Keratinocyte (primary cell): ENCODE measurements around the gene CCDC88A. TPM values are rescaled to one million over a fixed set of nuclear protein-coding genes. Genes with fewer than 3 reads are reported as not detected.
"Not testable (repeated sequence)": the region's sequence is repeated elsewhere in the genome, so short reads cannot be mapped to it uniquely, and the experiment has no call there.

Experiments used
- DNase-seq: peaks from one replicate; pipeline ENCODE4 v3.0.0-alpha.2; 2011; ENCODE audit warnings: low read depth, missing footprints, low spot score
- FAIRE-seq: peaks from 2 replicates; lab custom pipeline; 2011; peaks lifted over from hg19 to GRCh38; lab: Jason Lieb, UNC
- H2AFZ ChIP-seq: 2 replicates; pipeline ENCODE4 v1.6.0; 2012; ENCODE audit warnings: low read length, control low read depth, inconsistent platforms; ENCODE audit not compliant: control insufficient read depth
- H3K27ac ChIP-seq: 2 replicates; pipeline ENCODE4 v1.5.1; 2011; ENCODE audit warnings: low read length; ENCODE audit not compliant: control insufficient read depth, insufficient read depth
- H3K27me3 ChIP-seq: 3 replicates; pipeline ENCODE4 v1.6.0; 2011; ENCODE audit warnings: low read length; ENCODE audit not compliant: control insufficient read depth, insufficient read depth; ENCODE audit errors: extremely low read depth
- H3K36me3 ChIP-seq, 2 experiments: 2 replicates in 1 of 2; 3 replicates in 1 of 2; pipeline ENCODE4 v1.5.1; 2011; ENCODE audit warnings: low read length in 2 of 2, mild to moderate bottlenecking in 1 of 2; ENCODE audit not compliant: control insufficient read depth in 2 of 2, insufficient read depth in 2 of 2; ENCODE audit errors: extremely low read depth in 1 of 2
- H3K4me1 ChIP-seq: 3 replicates; pipeline ENCODE4 v1.5.1; 2011; ENCODE audit warnings: low read length; ENCODE audit not compliant: control insufficient read depth, insufficient read depth; ENCODE audit errors: extremely low read depth
- H3K4me2 ChIP-seq: 3 replicates; pipeline ENCODE4 v1.6.0; 2011; ENCODE audit warnings: low read depth, low read length; ENCODE audit not compliant: control insufficient read depth, insufficient read depth; ENCODE audit errors: extremely low read depth
- H3K4me3 ChIP-seq, 3 experiments: fragments of 200-600 bp in 1 of 3; sonication (generic) in 1 of 3; 2 replicates in 2 of 3; 3 replicates in 1 of 3; pipeline ENCODE4 v1.5.1; 2011 to 2016; ENCODE audit warnings: low read length in 3 of 3, mild to moderate bottlenecking in 3 of 3, control low read depth in 2 of 3, inconsistent platforms in 1 of 3, low read depth in 1 of 3, mixed read lengths in 1 of 3, mixed run types in 1 of 3, moderate library complexity in 1 of 3; ENCODE audit not compliant: control insufficient read depth in 2 of 3, insufficient read depth in 2 of 3; ENCODE audit errors: extremely low read depth in 1 of 3
- H3K79me2 ChIP-seq: 2 replicates; pipeline ENCODE4 v1.6.0; 2012; ENCODE audit warnings: low read length; ENCODE audit not compliant: control insufficient read depth, insufficient read depth
- H3K9ac ChIP-seq: 3 replicates; pipeline ENCODE4 v1.6.0; 2011; ENCODE audit warnings: low read length; ENCODE audit not compliant: control insufficient read depth, insufficient read depth; ENCODE audit errors: extremely low read depth
- H3K9me1 ChIP-seq: 3 replicates; pipeline ENCODE4 v1.6.0; 2011; ENCODE audit warnings: low read length; ENCODE audit not compliant: control insufficient read depth, insufficient read depth; ENCODE audit errors: extremely low read depth
- H3K9me3 ChIP-seq: 2 replicates; pipeline ENCODE4 v1.5.1; 2012; ENCODE audit warnings: low read depth, low read length; ENCODE audit not compliant: control insufficient read depth
- H4K20me1 ChIP-seq: 3 replicates; pipeline ENCODE4 v1.6.0; 2011; ENCODE audit warnings: low read length; ENCODE audit not compliant: control insufficient read depth, insufficient read depth; ENCODE audit errors: extremely low read depth
- EZH2 ChIP-seq: IDR thresholded peaks from one replicate; pipeline ENCODE4 v1.6.1; 2012; ENCODE audit warnings: inconsistent platforms, mild to moderate bottlenecking, low read length, moderate library complexity
- dilution Hi-C: fragments of 300-500 bp; cut with MboI; formaldehyde crosslinking; loops from one replicate; pipeline ENCODE4 v1.7.0; 2020; ENCODE audit warnings: low sequenced_read_pairs; ENCODE audit not compliant: extremely low pct_ligation_motif_present
- polyA plus RNA-seq, 5 experiments: library from polyadenylated mRNA; depleted of rRNA in 3 of 5; stranded (reverse) in 3 of 5; stranded (forward) in 1 of 5; unstranded in 1 of 5; fragments of >200 nt; gene quantifications; 1 replicate in 1 of 5; 2 replicates in 3 of 5; 3 replicates in 1 of 5; pipeline versions ENCODE4 v1.2.1 to v1.2.3, GENCODE V29; 2011 to 2012; ENCODE audit warnings: missing spikeins in 2 of 5, low read depth in 1 of 5, low replicate concordance in 1 of 5
- TF ChIP-seq, protein P1 (sequence below), 3 experiments: IDR thresholded peaks in 1 of 3; conservative IDR thresholded peaks in 1 of 3; optimal IDR thresholded peaks in 1 of 3; 2 replicates in 2 of 3; 3 replicates in 1 of 3; pipeline versions ENCODE3 to v1.5.1; 2011; ENCODE audit warnings: low read length in 3 of 3, mild to moderate bottlenecking in 3 of 3, moderate library complexity in 2 of 3, control low read depth in 1 of 3, inconsistent platforms in 1 of 3; ENCODE audit not compliant: insufficient read depth in 2 of 3; ENCODE audit errors: extremely low read depth in 1 of 3

The CCDC88A gene
- polyA plus RNA-seq, 1 donor (not counting 4 experiments of a cell fraction or from before 2014, with no cell fraction given): 21.3 TPM

DNA sequence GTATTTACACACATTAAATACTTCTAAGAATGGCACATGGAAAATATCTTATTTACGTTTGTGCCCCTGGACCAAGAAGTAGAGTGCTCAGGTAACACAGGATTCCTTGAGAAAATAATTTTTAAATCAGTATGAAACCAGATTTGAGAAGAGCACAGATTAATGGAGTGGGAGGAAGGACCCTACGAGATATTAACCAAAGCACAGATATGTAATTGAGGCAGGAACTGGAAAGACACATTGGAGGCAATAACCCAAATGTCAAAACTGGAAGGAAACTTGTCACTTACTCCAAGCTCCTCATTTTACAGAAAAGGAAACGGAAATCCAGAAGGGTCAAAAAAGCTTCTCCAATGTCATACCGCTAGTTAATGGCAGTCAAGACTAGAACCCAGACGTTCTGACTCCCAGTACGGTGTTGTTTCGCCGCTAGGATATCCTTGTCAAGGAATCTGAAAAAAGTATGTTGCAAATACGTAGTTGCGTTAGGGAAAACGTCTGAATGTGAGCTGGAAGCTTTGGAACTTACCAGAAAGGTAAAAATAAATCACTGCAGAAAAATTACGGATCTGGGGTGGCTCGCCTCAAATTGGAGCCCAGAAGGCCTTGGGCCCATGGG, 151.3 kb downstream of the CCDC88A start:
- no peaks in the 10 kb centered on the region for H3K27me3 ChIP-seq
- peak overlapping the region; percentile 100 for H3K4me2 ChIP-seq
- H3K9me3 ChIP-seq: no peaks in the 10 kb centered on the region
- no peaks in the 10 kb centered on the region for H4K20me1 ChIP-seq
- no peak for FAIRE-seq
- dilution Hi-C loops: no loop called here
- no peaks in the 10 kb centered on the region for H3K9me1 ChIP-seq
- H3K4me3 ChIP-seq: peak overlapping the region; percentile 74 to 99 (median 98)
- H3K27ac ChIP-seq: peak overlapping the region; percentile 89
- no peak for DNase-seq
- peaks cover 0 to 4% of the 10 kb centered on the region in 2 experiments for H3K36me3 ChIP-seq
- H2AFZ ChIP-seq: peak overlapping the region; percentile 98
- peaks cover 8% of the 10 kb centered on the region for H3K79me2 ChIP-seq
- H3K4me1 ChIP-seq: peaks cover 12% of the 10 kb centered on the region
- TF ChIP-seq EZH2: no peak
- TF ChIP-seq, protein P1, sequence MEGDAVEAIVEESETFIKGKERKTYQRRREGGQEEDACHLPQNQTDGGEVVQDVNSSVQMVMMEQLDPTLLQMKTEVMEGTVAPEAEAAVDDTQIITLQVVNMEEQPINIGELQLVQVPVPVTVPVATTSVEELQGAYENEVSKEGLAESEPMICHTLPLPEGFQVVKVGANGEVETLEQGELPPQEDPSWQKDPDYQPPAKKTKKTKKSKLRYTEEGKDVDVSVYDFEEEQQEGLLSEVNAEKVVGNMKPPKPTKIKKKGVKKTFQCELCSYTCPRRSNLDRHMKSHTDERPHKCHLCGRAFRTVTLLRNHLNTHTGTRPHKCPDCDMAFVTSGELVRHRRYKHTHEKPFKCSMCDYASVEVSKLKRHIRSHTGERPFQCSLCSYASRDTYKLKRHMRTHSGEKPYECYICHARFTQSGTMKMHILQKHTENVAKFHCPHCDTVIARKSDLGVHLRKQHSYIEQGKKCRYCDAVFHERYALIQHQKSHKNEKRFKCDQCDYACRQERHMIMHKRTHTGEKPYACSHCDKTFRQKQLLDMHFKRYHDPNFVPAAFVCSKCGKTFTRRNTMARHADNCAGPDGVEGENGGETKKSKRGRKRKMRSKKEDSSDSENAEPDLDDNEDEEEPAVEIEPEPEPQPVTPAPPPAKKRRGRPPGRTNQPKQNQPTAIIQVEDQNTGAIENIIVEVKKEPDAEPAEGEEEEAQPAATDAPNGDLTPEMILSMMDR (optimal IDR thresholded peaks at IDR 0.05 in 1 of 3, IDR thresholded peaks at IDR 0.05 in 1 of 3, conservative IDR thresholded peaks at IDR 0.05 in 1 of 3; ENCODE audit: extremely low read depth in 1 of 3, insufficient read depth in 2 of 3, low read length in 3 of 3): peak in 1 of 3 experiments; percentile 7
- H3K9ac ChIP-seq: peak overlapping the region; percentile 95

DNA sequence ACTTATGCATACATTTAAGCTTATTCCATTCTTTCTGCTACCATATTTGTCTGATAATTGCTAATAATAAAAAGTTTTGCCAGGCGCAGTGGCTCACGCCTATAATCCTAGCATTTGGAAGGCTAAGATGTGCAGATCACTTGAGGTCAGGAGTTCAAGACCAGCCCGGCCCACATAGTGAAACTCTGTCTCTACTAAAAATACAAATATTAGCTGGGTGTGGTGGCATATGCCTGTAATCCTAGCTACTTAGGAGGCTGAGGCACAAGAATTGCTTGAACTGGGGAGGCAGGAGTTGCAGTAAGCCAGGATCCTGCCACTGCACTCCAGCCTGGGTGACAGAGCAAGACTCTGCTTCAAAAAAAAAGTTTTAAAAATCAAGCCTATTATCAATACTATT, 160.1 kb downstream of the CCDC88A start:
- dilution Hi-C loops, H3K27me3 ChIP-seq, H2AFZ ChIP-seq, DNase-seq, H3K9me3 ChIP-seq, H3K27ac ChIP-seq, H3K4me1 ChIP-seq, H3K9me1 ChIP-seq, H3K4me3 ChIP-seq, H3K4me2 ChIP-seq, H3K9ac ChIP-seq, H3K79me2 ChIP-seq, H4K20me1 ChIP-seq, FAIRE-seq: not testable (repeated sequence)
- H3K36me3 ChIP-seq: peaks cover 5 to 13% of the 10 kb centered on the region in 2 experiments

DNA sequence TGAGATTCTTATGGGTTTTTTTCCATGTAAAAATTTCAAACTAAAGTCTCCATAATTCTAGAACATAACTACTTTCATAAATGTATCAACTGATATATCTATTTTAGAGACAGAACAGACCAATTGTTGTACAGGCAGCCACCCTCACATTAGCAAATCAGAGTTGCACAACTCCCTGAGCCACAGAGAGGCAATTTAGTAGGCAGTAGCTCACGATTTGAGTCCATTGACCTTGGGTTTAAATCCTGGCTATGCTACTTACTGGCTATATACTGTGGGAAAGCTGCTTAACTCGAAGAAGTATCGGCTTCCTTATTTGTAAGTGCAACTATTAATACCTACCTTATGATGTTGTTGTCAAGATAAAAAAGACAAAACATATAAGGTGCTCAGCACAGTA, 166.8 kb downstream of the CCDC88A start:
- Histone ChIP-seq H3K27me3 (no peaks in the 10 kb centered on the region), H3K36me3 (peaks cover 12 to 15% of the 10 kb centered on the region in 2 experiments), H3K9ac (no peak overlapping the region), H3K4me2 (no peak overlapping the region), H3K4me1 (no peaks in the 10 kb centered on the region), H3K9me3 (no peaks in the 10 kb centered on the region), H3K27ac (no peak overlapping the region), H3K9me1 (no peaks in the 10 kb centered on the region), H3K79me2 (no peaks in the 10 kb centered on the region), H2AFZ (no peak overlapping the region), H4K20me1 (no peaks in the 10 kb centered on the region), H3K4me3 (no peak overlapping the region)
- FAIRE-seq: no peak
- TF ChIP-seq EZH2: no peak
- TF ChIP-seq, protein P1 (optimal IDR thresholded peaks at IDR 0.05 in 1 of 3, IDR thresholded peaks at IDR 0.05 in 1 of 3, conservative IDR thresholded peaks at IDR 0.05 in 1 of 3; ENCODE audit: extremely low read depth in 1 of 3, insufficient read depth in 2 of 3, low read length in 3 of 3): no peak
- dilution Hi-C loops: no loop called here
- no peak for DNase-seq
